T-helper 1 cell (primary cell): ENCODE results near the gene ACE.

Source experiments
- DNase-seq, 5 donors: peaks; one replicate each; pipeline ENCODE4 v3.0.0-alpha.2; 2012 to 2020

The ACE gene

DNA sequence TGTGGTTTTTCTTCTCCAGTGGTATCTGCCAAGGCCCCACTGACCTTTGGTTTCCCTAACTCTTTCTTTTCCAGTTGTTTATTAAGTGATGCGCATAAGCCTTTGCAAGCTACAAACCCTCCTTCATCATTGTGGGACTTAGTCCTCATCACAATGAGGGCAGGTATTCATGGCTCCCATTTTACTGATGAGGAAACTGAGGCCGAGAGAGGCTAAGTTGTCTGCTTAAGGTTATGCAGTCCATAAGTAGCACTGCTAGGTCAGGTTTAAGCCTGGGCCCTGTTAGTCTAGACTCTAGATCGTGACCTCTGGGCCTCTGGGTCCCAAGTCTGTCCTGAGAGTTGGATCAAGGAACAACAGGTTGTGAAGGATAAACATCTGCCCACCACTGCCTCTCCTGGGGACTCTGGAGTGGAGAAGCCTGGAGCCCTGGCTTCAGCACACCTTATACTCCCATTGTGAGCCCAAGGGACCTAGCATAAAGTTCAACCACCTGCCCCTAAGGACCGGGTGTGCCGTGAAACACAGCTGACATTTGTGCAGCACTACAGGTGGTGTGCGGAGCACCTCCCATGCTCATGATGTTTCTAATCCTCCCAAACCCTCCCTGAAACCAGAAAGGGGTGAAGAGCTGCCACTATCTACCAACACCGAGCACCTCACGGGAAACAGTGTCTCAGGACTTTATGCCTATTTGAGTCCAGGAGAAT, 41.1 kb downstream of the ACE start:
- DNase-seq: no peak

DNA sequence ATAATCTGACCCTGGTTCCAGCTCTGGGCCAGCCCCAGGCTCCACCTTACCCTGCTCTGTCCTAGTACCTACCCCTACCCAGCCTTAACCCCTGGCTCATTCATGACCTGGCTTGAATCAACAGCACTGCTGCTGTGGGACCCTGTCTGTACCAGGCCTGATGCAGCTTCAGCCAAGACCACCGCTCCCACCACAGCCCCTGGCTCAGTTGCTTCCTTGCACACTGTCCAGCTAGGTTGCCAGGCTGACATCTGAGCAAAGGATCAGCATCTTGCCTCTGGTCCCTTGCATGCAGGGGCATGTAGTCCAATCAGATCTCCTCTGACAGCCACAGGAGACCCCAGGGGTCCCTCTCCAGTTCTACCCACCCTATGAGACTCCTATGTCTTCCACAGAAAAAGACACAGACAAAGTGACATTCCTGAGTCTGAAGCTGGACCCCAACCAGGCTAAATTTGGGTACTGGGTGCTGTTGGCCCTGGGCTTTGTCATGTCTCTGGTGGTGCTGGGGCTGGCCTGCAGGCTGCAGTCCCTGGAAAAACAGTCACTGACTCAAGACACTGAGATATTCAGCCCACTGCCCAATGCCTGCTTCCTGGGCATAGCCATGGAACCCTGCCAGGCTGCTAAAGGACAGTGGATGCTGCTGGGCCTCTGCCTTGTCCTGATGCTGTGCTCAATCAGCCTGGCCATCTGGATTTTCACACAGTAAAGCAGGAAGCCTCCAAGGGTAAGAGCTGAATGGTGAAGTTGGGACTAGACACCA, 42.4 kb downstream of the ACE start:
- no peak for DNase-seq

DNA sequence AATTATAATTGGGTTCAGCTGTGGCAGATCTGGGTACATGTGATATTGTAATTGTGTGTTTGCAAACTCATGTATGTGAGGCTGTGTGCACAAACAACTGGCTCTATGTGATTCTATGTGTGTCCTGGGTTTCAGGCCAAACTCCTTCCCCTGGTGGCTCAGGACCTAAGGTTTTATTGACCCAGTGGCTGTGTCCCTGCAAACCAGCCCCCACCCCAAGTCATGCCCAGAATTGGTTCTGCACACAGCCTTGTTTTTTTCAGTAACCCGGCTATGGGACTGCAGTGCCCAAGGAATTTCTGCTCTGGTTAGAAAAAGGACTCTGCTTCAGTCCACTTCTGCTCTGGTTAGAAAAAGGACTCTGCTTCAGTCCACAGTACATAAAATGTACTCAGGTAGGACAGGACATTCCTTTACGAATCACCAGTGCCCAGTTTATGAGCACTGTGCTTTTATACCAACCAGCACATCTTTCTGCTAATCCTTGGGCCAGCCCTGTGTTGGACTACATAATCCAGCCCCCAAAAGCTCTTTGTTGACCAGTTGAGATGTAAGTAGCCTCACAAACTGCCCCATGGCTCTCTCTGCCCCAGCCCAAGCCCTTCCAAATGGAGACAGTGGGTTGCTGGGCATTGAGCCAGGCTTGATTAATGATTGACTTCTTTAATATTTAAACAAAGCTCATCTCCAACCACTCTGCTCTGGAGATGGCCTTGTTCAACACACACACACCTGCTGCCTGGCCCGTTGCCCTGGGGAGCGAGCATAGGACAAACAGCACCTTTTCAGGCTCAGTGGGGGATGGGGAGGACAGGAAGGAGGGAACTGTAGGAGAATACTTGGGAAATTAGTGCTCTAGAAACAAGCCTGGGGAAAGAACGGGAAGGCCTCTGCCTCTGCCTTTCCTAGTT, 43.4 kb downstream of the ACE start:
- DNase-seq: no peak

DNA sequence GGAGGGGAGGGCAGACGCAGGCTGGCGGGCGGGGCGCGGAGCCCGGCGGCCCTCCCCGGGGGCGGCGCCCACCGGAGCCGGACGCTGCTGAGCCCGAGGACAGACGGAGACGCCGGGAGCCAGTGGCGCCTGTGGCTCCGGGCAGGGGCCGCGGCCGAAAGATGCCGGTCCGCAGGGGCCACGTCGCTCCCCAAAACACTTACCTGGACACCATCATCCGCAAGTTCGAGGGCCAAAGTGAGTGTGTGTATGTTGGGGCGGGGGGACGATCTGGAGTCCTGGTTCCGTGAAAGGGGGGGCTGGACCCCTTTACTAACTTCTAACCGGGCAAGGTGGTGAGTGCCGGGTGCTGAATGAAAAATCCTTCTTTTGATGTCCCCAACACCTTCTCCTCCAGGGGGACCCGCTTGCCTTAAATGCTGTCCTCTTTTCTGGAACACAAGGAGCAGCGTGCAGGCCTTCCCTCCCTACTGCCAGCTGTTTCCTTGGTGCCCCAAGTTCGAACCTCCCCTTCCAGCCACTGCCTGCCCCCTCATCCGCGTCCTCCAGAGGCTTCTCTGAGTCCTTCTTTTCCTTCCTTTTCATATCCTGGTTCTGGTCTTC, 46.5 kb downstream of the ACE start, which contains the start of gene KCNH6:
Gene KCNH6, plus strand, starts transcription at position 106 of the 603 bp plus-strand sequence. Its CDS starts 56 bp downstream, at position 162.
- DNase-seq: no peak

DNA sequence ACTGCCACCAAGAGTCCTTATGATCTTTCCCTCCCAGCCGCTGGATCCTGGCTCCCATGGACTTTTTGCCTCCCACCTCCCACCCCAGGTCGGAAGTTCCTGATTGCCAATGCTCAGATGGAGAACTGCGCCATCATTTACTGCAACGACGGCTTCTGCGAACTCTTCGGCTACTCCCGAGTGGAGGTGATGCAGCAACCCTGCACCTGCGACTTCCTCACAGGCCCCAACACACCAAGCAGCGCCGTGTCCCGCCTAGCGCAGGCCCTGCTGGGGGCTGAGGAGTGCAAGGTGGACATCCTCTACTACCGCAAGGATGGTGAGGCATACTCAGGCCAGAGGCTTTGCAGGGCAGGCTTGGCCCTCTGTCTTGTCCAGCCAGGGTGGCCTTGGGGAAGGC, 47.2 kb downstream of the ACE start:
- no peak for DNase-seq

DNA sequence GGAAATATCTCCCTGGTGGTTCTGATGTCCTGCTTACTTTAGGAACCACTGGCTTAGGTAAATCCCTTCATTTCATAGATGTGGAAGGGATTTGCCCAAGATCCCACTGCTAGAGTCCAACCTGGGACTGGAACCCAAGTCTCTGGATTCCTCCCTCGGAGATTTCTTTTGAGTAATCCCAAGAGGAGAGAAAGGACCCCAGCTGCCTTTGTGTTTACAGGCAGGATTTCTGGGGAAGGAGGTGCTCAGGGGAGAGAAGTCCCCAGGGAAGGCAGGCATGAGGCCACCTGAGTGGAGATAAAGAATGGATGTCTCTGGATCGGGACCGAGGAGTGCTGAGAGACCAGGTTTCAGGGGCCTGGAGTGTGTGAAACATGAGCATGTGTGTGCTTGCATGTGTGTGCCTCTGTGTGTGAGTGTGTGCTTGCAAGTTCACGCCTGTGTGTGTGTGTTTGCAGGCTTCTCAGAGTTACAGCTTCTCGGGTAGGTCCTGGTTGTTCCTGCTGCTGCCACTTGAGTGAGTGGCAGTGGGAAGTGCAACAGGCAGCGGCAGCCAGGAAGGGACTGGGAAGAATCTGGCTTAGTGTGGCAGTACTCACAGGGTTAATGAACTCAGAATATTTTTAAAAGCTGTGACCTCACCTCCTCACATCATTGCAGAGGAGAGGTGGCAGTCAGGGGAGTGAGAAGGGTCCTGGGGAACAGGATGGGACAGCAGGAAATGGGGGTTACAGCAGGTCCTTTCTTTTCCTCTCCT, 48.5 kb downstream of the ACE start:
- no peak for DNase-seq

DNA sequence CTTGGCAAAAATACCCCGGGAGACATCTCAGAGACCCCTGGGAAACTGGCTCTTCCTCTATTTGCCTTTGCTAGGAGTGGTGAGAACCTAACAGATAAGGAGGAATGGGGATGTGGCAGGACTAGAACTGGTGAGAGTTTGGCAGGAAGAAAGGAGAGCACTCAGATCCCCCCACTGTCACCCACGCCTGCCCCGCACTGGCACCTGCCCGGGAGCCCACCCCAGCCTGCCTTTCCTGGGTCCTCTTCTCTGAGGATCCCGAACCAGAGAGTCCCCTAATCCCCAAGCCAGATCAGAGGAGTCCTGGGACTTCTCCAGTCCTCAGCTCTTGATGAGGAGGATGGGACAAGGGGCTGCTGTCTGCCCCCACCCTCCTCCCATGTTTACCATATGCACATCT, 50.0 kb downstream of the ACE start:
- no peak for DNase-seq

DNA sequence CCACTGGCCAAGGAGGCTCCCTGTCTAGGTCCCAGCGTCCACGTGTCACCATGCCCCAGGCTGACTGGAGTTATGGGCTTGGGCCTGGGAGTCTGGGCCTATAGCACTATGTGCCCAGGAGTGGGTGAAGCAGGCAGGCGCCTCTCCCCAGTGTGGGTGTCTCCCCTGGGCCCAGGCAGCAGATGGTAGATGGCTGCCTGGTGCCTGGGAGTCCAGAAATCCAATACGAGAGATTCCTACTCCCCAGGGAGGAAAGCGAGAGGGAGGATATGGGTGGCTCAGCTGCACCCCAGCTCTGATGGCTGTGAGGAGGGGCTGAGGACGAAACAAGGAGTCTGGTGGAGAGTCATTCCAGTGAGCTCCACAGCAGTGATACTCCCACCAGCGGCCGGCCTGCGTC, 51.3 kb downstream of the ACE start:
- no peak for DNase-seq

DNA sequence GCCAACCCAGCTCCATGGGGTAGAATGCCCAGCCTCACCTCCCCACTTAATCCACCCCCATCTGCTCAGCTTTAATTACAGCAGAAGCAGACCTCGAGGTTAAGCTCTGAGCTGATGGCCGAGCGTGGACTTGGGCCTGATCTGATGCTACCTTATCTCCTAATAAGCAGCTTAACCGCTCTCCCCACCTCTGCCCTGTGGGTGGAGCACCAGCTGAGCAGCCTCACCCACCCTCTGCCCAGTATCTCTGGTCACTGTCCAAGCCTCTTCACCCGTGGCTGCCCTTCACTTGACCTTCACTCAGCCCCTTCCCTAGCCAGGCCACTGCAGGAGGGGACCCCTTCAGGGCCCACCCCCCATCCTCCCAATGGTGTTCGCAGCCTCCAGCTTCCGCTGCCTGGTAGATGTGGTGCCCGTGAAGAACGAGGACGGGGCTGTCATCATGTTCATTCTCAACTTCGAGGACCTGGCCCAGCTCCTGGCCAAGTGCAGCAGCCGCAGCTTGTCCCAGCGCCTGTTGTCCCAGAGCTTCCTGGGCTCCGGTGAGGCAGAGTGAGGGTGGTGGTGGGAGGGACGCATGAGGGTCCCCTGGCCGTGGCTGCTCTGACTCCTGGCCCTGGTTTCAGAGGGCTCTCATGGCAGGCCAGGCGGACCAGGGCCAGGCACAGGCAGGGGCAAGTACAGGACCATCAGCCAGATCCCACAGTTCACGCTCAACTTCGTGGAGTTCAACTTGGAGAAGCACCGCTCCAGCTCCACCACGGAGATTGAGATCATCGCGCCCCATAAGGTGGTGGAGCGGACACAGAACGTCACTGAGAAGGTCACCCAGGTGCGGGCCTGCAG, 53.1 kb downstream of the ACE start:
- DNase-seq: no peak

DNA sequence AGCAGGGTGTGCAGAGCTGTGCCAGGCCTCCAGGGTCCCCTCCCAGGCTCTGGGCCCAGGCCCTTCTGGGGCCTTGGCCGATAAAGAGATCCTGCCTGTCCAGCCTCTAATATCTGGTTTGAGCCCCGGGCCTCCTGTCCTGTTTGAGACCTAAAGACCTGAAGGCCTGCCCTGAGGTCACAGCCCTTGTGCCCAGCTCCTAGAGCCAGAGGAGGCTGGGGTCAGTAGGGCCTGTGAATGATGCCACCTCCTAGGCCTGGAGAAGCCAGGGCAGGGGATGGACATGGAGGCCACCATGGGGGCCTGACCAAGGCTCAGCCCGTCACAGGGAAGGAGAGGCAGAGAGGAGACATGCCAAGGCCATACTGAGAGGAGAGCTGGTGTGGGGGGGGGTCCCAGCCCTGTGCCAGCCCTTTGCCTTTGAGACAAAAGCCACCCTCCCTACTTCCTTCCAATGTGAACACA, 53.7 kb downstream of the ACE start:
- no peak for DNase-seq

DNA sequence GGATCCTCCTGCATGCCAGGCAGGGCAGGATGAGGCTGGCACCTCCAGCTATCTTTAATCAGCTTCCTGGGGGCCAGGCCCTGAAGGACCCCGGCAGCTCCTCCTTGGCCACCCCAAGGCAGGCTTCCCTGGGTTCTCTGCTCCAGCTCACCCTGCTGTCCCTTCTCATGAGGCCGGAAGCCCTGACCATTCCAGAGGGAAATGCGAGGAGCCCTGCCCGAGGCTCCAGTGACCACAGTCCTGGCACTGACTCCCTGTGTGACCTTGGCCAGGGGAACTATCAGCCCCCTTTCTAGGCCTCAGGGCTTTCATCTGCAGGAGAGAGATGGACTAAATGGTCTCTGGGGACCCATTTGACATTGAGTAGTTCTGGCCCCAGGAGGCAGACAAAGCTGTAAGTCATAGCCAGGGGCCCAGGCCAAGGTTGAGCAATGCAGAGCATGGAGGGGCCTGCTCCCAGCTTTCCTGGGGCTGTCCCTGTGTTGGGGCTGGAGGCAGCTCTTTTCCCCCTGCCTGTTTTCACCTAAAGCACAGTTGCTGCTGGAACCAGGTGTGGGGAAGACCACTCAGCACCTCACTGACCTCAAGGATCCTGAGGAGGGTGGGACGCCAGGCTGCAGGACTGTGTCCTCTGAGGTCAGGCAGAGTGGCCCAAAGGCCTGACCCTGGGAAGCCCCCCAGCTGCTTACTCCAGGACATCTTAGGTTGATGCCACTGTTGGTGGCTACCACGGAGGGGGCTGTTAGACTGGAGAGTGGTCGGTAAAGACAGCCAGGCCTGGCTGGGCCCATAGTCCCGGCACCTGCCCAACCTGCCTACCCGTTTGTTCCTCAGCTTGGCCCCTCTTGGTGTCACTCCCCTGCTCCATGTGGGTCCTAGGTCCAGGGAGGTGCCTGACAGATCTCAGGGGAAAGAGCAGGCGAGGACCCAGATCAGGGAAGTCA, 54.4 kb downstream of the ACE start:
- no peak for DNase-seq

DNA sequence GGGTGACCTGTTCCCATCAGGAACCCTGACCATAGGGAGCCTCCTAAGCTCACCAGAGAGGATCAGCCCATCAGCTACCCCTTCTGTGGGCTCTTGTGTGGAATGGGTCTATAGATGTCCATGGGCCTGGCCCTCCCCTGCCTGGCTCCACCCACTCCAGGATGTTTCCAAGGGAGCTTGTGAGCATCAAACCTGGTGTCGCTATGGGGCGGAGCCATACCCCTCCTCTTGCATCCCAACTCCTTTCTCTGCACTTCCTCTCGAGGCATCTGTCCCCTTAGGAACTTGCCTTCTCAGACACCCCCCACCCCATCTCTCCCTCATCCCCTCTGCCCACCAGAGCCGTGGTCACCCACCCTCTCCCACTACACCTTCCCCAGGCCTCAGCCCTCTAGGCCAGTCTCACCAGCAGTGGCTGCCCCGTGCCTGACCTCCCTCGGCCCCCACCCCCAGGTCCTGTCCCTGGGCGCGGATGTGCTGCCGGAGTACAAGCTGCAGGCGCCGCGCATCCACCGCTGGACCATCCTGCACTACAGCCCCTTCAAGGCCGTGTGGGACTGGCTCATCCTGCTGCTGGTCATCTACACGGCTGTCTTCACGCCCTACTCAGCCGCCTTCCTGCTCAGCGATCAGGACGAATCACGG, 56.7 kb downstream of the ACE start:
- no peak for DNase-seq

DNA sequence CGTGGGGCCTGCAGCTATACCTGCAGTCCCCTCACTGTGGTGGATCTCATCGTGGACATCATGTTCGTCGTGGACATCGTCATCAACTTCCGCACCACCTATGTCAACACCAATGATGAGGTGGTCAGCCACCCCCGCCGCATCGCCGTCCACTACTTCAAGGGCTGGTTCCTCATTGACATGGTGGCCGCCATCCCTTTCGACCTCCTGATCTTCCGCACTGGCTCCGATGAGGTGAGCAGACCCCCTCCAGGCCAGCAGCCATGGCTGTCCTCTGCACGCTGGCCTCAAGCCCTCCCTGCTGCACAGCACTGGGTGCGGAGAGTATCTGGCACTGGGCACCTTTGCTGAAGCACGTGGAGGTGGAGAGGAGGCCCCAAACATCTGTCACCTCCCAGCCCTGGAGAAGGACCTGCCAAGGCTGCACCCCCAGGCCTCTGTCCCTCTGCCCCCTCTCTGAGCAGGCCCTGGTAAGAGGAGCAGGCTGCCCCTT, 57.3 kb downstream of the ACE start:
- DNase-seq: no peak

DNA sequence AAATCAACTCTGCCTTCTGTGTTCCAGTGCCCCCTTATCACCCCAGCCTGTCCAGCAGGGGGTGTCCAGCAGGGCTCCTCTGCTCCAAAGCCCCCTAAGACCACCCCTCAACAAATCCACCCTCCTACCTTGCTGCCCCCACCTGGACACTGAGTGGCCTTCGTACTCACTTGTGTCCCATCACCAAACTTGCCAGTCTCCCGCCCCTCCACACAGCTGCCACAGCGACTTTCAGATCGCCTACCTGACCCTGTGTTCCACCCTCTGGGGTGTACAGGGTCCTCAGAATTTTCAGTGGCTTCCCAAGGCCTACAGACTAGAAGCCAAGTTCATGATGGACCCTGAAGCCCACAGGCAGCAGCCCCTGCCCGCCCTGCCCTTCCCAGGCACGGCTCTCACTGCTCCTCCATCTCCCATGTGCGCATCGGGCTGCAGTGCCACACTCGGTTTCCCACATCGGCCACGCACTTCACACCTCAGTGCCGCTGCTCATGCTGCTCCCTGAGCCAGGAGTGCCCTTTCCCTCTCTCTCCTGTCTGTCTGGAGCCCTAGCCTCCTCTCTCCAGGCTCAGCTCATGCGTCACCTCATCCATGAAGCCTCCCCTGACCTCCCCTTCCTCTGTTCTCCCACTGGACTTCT, 58.1 kb downstream of the ACE start:
- no peak for DNase-seq

DNA sequence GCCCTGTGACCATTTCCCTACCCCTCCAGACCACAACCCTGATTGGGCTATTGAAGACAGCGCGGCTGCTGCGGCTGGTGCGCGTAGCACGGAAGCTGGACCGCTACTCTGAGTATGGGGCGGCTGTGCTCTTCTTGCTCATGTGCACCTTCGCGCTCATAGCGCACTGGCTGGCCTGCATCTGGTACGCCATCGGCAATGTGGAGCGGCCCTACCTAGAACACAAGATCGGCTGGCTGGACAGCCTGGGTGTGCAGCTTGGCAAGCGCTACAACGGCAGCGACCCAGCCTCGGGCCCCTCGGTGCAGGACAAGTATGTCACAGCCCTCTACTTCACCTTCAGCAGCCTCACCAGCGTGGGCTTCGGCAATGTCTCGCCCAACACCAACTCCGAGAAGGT, 58.8 kb downstream of the ACE start:
- no peak for DNase-seq

DNA sequence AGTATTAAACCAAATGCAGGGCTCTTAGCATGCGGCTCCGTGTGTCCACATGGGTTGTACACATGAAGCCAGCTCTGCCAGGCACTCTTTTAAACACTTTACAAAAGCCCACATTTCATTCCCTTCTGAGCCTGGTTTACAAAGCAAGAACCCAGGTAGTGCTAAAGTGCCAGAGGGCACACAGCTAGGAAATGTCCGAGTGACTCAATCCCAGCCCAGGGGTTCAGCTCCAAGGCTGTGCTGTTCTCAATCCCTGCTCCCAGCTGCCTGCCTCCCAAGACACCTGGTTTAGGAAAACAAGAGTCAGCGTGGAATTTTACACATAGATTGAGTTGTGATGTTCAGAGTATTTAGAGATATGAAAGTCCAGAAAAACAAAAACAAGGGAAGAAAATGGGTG, 60.1 kb downstream of the ACE start:
- DNase-seq: no peak

DNA sequence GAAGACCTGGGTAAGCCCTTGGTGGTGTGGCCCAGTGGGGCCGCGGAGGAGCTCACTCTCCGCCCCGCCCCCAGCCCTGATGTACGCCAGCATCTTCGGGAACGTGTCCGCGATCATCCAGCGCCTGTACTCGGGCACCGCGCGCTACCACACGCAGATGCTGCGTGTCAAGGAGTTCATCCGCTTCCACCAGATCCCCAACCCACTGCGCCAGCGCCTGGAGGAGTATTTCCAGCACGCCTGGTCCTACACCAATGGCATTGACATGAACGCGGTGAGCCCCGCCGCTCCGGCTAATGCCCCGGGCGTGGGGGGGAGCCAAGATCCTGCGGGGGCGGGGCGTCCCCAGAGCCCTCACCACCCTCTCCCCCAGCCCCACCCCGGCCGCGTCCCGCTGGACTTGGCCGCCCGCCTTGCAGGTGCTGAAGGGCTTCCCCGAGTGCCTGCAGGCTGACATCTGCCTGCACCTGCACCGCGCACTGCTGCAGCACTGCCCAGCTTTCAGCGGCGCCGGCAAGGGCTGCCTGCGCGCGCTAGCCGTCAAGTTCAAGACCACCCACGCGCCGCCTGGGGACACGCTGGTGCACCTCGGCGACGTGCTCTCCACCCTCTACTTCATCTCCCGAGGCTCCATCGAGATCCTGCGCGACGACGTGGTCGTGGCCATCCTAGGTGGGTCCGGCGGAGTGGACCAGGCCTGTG, 61.3 kb downstream of the ACE start:
- DNase-seq: no peak
